OCI-LY3 (cell line): ENCODE measurements around the gene BMP7.

Experiments used
- H2AFZ ChIP-seq: fragments of 200-600, 300-600 bp; shearing (Covaris generic); 2 replicates; pipeline ENCODE4 v1.6.0; 2014; ENCODE audit warnings: antibody characterized with exemption, low read depth, low read length
- H3K27ac ChIP-seq: fragments of 200-600, 300-600 bp; sonication (generic); 2 replicates; pipeline ENCODE4 v1.5.1; 2014; ENCODE audit warnings: mild to moderate bottlenecking, low read length, moderate library complexity, mixed read lengths
- H3K27me3 ChIP-seq: fragments of 200-600, 300-600 bp; sonication (generic); 2 replicates; pipeline ENCODE4 v1.6.1; 2014; ENCODE audit warnings: low read depth, low read length, mixed read lengths
- H3K36me3 ChIP-seq: fragments of 200-600, 300-600 bp; sonication (generic); replicated peaks from 2 replicates; pipeline ENCODE3; 2014; ENCODE audit warnings: low read depth, low read length, mixed read lengths
- H3K4me1 ChIP-seq: fragments of 300-600, 200-600 bp; sonication (generic); 2 replicates; pipeline ENCODE4 v1.6.1; 2014; ENCODE audit warnings: low read length, mixed read lengths
- H3K4me2 ChIP-seq: fragments of 200-600, 300-600 bp; sonication (generic); 2 replicates; pipeline ENCODE4 v1.6.1; 2014; ENCODE audit warnings: low read length, mixed read lengths
- H3K4me3 ChIP-seq: fragments of 300-600, 200-600 bp; sonication (generic); 2 replicates; pipeline ENCODE4 v1.5.1; 2014; ENCODE audit warnings: antibody characterized with exemption, mild to moderate bottlenecking, low read length, moderate library complexity
- H3K79me2 ChIP-seq: fragments of 300-600, 200-600 bp; shearing (Covaris generic); 2 replicates; pipeline ENCODE4 v1.6.1; 2014; ENCODE audit warnings: mild to moderate bottlenecking, low read length, mixed read lengths
- H3K9ac ChIP-seq: fragments of 300-600, 200-600 bp; shearing (Covaris generic); 2 replicates; pipeline ENCODE4 v1.6.0; 2014; ENCODE audit warnings: mild to moderate bottlenecking, low read length, moderate library complexity
- H3K9me3 ChIP-seq: fragments of 200-600, 300-600 bp; shearing (Covaris generic); 2 replicates; pipeline ENCODE4 v1.6.1; 2014; ENCODE audit warnings: low read length, mixed read lengths; ENCODE audit not compliant: insufficient read depth
- H4K20me1 ChIP-seq: fragments of 200-600, 300-600 bp; sonication (generic); 2 replicates; pipeline ENCODE4 v1.6.1; 2016; ENCODE audit warnings: low read length, mixed read lengths; ENCODE audit not compliant: insufficient read depth
- EZH2phosphoT487 ChIP-seq: fragments of 200-600 bp; shearing (Covaris generic); IDR thresholded peaks from 2 replicates; pipeline ENCODE4 v1.6.1; 2018; ENCODE audit warnings: antibody characterized with exemption, mixed run types, low read depth
- TF ChIP-seq, protein P1 (sequence below): fragments of 200-600, 300-600 bp; sonication (generic); IDR thresholded peaks from 2 replicates; pipeline ENCODE4 v1.5.1; 2014; ENCODE audit warnings: antibody characterized with exemption, low read length, low read depth

Gene BMP7

GRCh38 chr20:57275334-57275733 is 8.9 kb upstream of the BMP7 start:
- peaks cover 64% of the 10 kb centered on the region for H3K27me3 ChIP-seq
- H3K9ac ChIP-seq, result no peak overlapping the region
- no peak overlapping the region for H3K4me2 ChIP-seq

DNA sequence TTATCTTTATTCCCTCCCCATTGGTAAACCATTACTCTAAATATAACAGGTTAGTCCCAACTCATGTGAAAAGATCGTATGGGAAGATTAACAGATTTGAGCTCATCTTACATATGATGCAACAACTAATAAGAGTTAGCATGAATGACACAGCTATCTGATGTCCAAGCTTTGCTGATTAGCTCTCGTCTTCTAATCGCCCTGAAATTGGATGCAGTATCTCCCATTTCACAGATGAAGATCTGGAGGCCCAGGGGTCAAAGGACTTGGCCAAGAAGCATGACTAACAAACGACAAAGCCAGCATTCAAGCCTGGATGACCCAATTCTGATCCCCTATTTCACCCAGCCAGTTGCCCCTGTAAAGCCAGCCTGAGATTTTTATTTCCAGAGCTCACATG is 8.4 kb upstream of the BMP7 start:
- peaks cover 61% of the 10 kb centered on the region for H3K27me3 ChIP-seq
- no peaks in the 10 kb centered on the region for H3K9me3 ChIP-seq
- H3K4me2 ChIP-seq, result no peak overlapping the region
- H3K4me3 ChIP-seq, result no peak overlapping the region
- H4K20me1 ChIP-seq, result no peaks in the 10 kb centered on the region
- no peaks in the 10 kb centered on the region for H3K4me1 ChIP-seq
- H2AFZ ChIP-seq, result no peak overlapping the region
- H3K27ac ChIP-seq, result no peak overlapping the region
- no peaks in the 10 kb centered on the region for H3K36me3 ChIP-seq
- H3K79me2 ChIP-seq, result no peaks in the 10 kb centered on the region
- TF ChIP-seq, protein P1, sequence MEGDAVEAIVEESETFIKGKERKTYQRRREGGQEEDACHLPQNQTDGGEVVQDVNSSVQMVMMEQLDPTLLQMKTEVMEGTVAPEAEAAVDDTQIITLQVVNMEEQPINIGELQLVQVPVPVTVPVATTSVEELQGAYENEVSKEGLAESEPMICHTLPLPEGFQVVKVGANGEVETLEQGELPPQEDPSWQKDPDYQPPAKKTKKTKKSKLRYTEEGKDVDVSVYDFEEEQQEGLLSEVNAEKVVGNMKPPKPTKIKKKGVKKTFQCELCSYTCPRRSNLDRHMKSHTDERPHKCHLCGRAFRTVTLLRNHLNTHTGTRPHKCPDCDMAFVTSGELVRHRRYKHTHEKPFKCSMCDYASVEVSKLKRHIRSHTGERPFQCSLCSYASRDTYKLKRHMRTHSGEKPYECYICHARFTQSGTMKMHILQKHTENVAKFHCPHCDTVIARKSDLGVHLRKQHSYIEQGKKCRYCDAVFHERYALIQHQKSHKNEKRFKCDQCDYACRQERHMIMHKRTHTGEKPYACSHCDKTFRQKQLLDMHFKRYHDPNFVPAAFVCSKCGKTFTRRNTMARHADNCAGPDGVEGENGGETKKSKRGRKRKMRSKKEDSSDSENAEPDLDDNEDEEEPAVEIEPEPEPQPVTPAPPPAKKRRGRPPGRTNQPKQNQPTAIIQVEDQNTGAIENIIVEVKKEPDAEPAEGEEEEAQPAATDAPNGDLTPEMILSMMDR, result no peak
- TF ChIP-seq EZH2phosphoT487, result no peak
- no peak overlapping the region for H3K9ac ChIP-seq

More at GRCh38 chr20:57275334-57275733, 8.9 kb upstream of the BMP7 start:
- Histone ChIP-seq H3K36me3 (no peaks in the 10 kb centered on the region), H3K9me3 (peaks cover 2% of the 10 kb centered on the region; the same call in 1 of the 2 replicates), H3K4me3 (no peak overlapping the region), H3K27ac (no peak overlapping the region), H2AFZ (no peak overlapping the region), H3K79me2 (no peaks in the 10 kb centered on the region), H3K4me1 (no peaks in the 10 kb centered on the region), H4K20me1 (no peaks in the 10 kb centered on the region)
- no peak for TF ChIP-seq EZH2phosphoT487
- TF ChIP-seq, protein P1, result no peak

GRCh38 chr20:57274299-57274698 is 7.9 kb upstream of the BMP7 start:
- H2AFZ ChIP-seq, result no peak overlapping the region
- no peak overlapping the region for H3K27ac ChIP-seq

GRCh38 chr20:57272883-57273535 is 6.6 kb upstream of the BMP7 start:
- no peaks in the 10 kb centered on the region for H4K20me1 ChIP-seq
- no peak overlapping the region for H3K4me2 ChIP-seq
- no peaks in the 10 kb centered on the region for H3K79me2 ChIP-seq
- no peaks in the 10 kb centered on the region for H3K4me1 ChIP-seq
- H3K27ac ChIP-seq, result no peak overlapping the region
- no peaks in the 10 kb centered on the region for H3K9me3 ChIP-seq
- TF ChIP-seq, protein P1, result no peak
- no peak for TF ChIP-seq EZH2phosphoT487
- peaks cover 44% of the 10 kb centered on the region for H3K27me3 ChIP-seq
- no peaks in the 10 kb centered on the region for H3K36me3 ChIP-seq
- H2AFZ ChIP-seq, result no peak overlapping the region
- no peak overlapping the region for H3K4me3 ChIP-seq
- H3K9ac ChIP-seq, result no peak overlapping the region

More at GRCh38 chr20:57274299-57274698, 7.9 kb upstream of the BMP7 start:
- no peaks in the 10 kb centered on the region for H3K36me3 ChIP-seq
- no peaks in the 10 kb centered on the region for H3K79me2 ChIP-seq
- no peak overlapping the region for H3K4me2 ChIP-seq
- H3K4me1 ChIP-seq, result no peaks in the 10 kb centered on the region
- TF ChIP-seq, protein P1, result no peak
- TF ChIP-seq EZH2phosphoT487, result no peak
- no peak overlapping the region for H3K4me3 ChIP-seq
- H4K20me1 ChIP-seq, result no peaks in the 10 kb centered on the region
- no peak overlapping the region for H3K9ac ChIP-seq
- no peaks in the 10 kb centered on the region for H3K9me3 ChIP-seq
- H3K27me3 ChIP-seq, result peaks cover 56% of the 10 kb centered on the region
